Liver (tissue), 9 donors: Measurements from ENCODE around the gene PGLYRP2. TPM values are rescaled to one million over a fixed set of nuclear protein-coding genes. Genes with fewer than 3 reads are reported as not detected.

Source experiments
- DNase-seq: peaks from one replicate; pipeline ENCODE4 v3.0.0-alpha.2; 2017; ENCODE audit warnings: low spot score
- H3K27ac ChIP-seq, 2 donors: one replicate each; pipeline ENCODE4 v1.7.0; 2013; ENCODE audit warnings: inconsistent platforms in 2 of 2, low read length in 2 of 2, control low read depth in 1 of 2, low read depth in 1 of 2, mild to moderate bottlenecking in 1 of 2
- H3K27me3 ChIP-seq, 4 donors: one replicate each; pipeline versions ENCODE4 v1.6.1 to v1.7.0; 2013; ENCODE audit warnings: low read length in 3 of 4, inconsistent platforms in 1 of 4, mild to moderate bottlenecking in 1 of 4, moderate library complexity in 1 of 4; ENCODE audit not compliant: control insufficient read depth in 4 of 4, insufficient read depth in 4 of 4
- H3K36me3 ChIP-seq, 4 donors: one replicate each; pipeline versions ENCODE4 v1.6.1 to v1.7.0; 2013; ENCODE audit warnings: low read length in 3 of 4, mild to moderate bottlenecking in 3 of 4, low read depth in 1 of 4, moderate library complexity in 1 of 4; ENCODE audit not compliant: control insufficient read depth in 4 of 4, insufficient read depth in 3 of 4
- H3K4me1 ChIP-seq, 4 donors: one replicate each; pipeline versions ENCODE4 v1.6.1 to v1.7.0; 2013; ENCODE audit warnings: low read length in 3 of 4, mild to moderate bottlenecking in 3 of 4, moderate library complexity in 1 of 4; ENCODE audit not compliant: control insufficient read depth in 4 of 4, insufficient read depth in 4 of 4
- H3K4me3 ChIP-seq, 3 donors: one replicate each; pipeline versions ENCODE4 v1.6.1 to v1.7.0; 2013; ENCODE audit warnings: low read length in 3 of 3, control low read depth in 1 of 3, low read depth in 1 of 3, mild to moderate bottlenecking in 1 of 3
- H3K9ac ChIP-seq, 2 donors: one replicate each; pipeline ENCODE4 v1.7.0; 2013; ENCODE audit warnings: low read length in 2 of 2, mild to moderate bottlenecking in 2 of 2, moderate library complexity in 2 of 2, control low read depth in 1 of 2, low read depth in 1 of 2
- H3K9me3 ChIP-seq, 4 donors: one replicate each; pipeline versions ENCODE4 v1.6.1 to v1.7.0; 2013; ENCODE audit warnings: low read length in 3 of 4; ENCODE audit not compliant: control insufficient read depth in 4 of 4
- ATF3 ChIP-seq: IDR thresholded peaks from 2 replicates; pipeline ENCODE4 v1.6.1; 2016; ENCODE audit warnings: antibody characterized with exemption
- EGR1 ChIP-seq, 2 donors: IDR thresholded peaks; 2 replicates each; pipeline ENCODE4 v1.6.1; 2016 to 2018; ENCODE audit warnings: antibody characterized with exemption in 2 of 2, low read depth in 2 of 2
- FOXA1 ChIP-seq: IDR thresholded peaks from 2 replicates; pipeline ENCODE4 v1.6.1; 2016; ENCODE audit warnings: antibody characterized with exemption
- FOXA2 ChIP-seq: IDR thresholded peaks from 2 replicates; pipeline ENCODE4 v1.6.1; 2016; ENCODE audit warnings: antibody characterized with exemption
- GABPA ChIP-seq, 2 donors: IDR thresholded peaks in 1 of 2; conservative IDR thresholded peaks in 1 of 2; 2 replicates each; pipeline ENCODE4 v1.6.1; 2016; ENCODE audit warnings: antibody characterized with exemption in 2 of 2, mild to moderate bottlenecking in 1 of 2, moderate library complexity in 1 of 2
- HNF4A ChIP-seq, 2 donors: conservative IDR thresholded peaks; 2 replicates each; pipeline ENCODE4 v1.6.1; 2016; ENCODE audit warnings: antibody characterized with exemption in 2 of 2, mild to moderate bottlenecking in 2 of 2
- HNF4G ChIP-seq: IDR thresholded peaks from 2 replicates; pipeline ENCODE4 v1.6.1; 2016; ENCODE audit warnings: antibody characterized with exemption
- NR2F2 ChIP-seq: IDR thresholded peaks from 2 replicates; pipeline ENCODE4 v1.6.1; 2016; ENCODE audit warnings: antibody characterized with exemption
- SP1 ChIP-seq: IDR thresholded peaks from 2 replicates; pipeline ENCODE4 v1.6.1; 2018; ENCODE audit warnings: antibody characterized with exemption, mild to moderate bottlenecking
- YY1 ChIP-seq: IDR thresholded peaks from 2 replicates; pipeline ENCODE4 v1.6.1; 2016; ENCODE audit warnings: antibody characterized with exemption, mild to moderate bottlenecking
- WGBS: extraction: QIAGEN DNeasy Blood & Tissue Kit; methylation state at CpG from one replicate; pipeline ENCODE4 v1.1.7; 2013; 5-methylcytosine and 5-hydroxymethylcytosine counted together
- polyA plus RNA-seq, 2 donors: library from polyadenylated mRNA; stranded (reverse) in 1 of 2; unstranded in 1 of 2; fragments of 200-250 nt in 1 of 2; fragments of >200 nt in 1 of 2; fragmentation: Nextera tagmentation in 1 of 2; extraction: Ambion mirVana in 1 of 2; gene quantifications; one replicate each; pipeline versions ENCODE4 v1.2.1 to v1.2.3, GENCODE V29; 2013 to 2015
- total RNA-seq, 2 donors: library from RNA; depleted of rRNA; stranded (reverse); fragments of >200 nt; gene quantifications; one replicate each; pipeline ENCODE4 v1.2.3, GENCODE V29; 2014
- donor health status: healthy.
- donor health status: healthy.
- donor health status: healthy.
- donor health status: healthy.
- donor health status: healthy.

PGLYRP2 gene
- total and polyA plus RNA-seq, 4 donors = 9.9 to 134 (median 92.4) TPM

- TF ChIP-seq ATF3 (no peak), EGR1 (IDR thresholded peaks at IDR 0.05; ENCODE audit: low read depth in 2 of 2) (no peak)
- Histone ChIP-seq H3K4me3 (peak overlapping the region; percentile 80 to 95 (median 94)), H3K27ac (peak overlapping the region; percentile 68 to 78), H3K4me1 (peaks cover 12 to 52% (median 37%) of the 10 kb centered on the region in 4 donors), H3K36me3 (peaks cover 0 to 15% (median 2%) of the 10 kb centered on the region in 4 donors), H3K9ac (peak overlapping the region; percentile 63 to 80), H3K9me3 (no peaks in the 10 kb centered on the region), H3K27me3 (no peaks in the 10 kb centered on the region)
- DNase-seq = no peak
- WGBS = 19% methylated on average over 7 of the region's 7 CpGs
These were observed 47.8 kb downstream of the PGLYRP2 start for GRCh38 chr19:15431396-15432017.

GRCh38 chr19:15430526-15431120 is 48.7 kb downstream of the PGLYRP2 start:
- peaks cover 12 to 54% (median 43%) of the 10 kb centered on the region in 4 donors for H3K4me1 ChIP-seq
- H3K9ac ChIP-seq = no peak overlapping the region
- H3K9me3 ChIP-seq = no peaks in the 10 kb centered on the region
- no peak overlapping the region for H3K27ac ChIP-seq
- H3K36me3 ChIP-seq = peaks cover 0 to 20% (median 3%) of the 10 kb centered on the region in 4 donors
- 83% methylated on average over 10 of the region's 10 CpGs for WGBS
- DNase-seq = no peak
- H3K4me3 ChIP-seq = peak overlapping the region in 1 of 3 donors; percentile 94
- TF ChIP-seq YY1 (no peak), FOXA2 (no peak), FOXA1 (no peak), HNF4A (conservative IDR thresholded peaks at IDR 0.05) (no peak), GABPA (IDR thresholded peaks at IDR 0.05 in 1 of 2, conservative IDR thresholded peaks at IDR 0.05 in 1 of 2) (no peak)
- no peaks in the 10 kb centered on the region for H3K27me3 ChIP-seq

GRCh38 chr19:15429825-15430467 is 49.4 kb downstream of the PGLYRP2 start:
- H3K4me1 ChIP-seq = peaks cover 12 to 54% (median 43%) of the 10 kb centered on the region in 4 donors
- H3K9me3 ChIP-seq = no peaks in the 10 kb centered on the region
- DNase-seq = no peak
- no peaks in the 10 kb centered on the region for H3K27me3 ChIP-seq
- H3K9ac ChIP-seq = no peak overlapping the region
- TF ChIP-seq GABPA (IDR thresholded peaks at IDR 0.05 in 1 of 2, conservative IDR thresholded peaks at IDR 0.05 in 1 of 2) = no peak
- no peak for TF ChIP-seq FOXA2
- TF ChIP-seq HNF4G = no peak
- TF ChIP-seq SP1 = no peak
- TF ChIP-seq ATF3 = no peak
- TF ChIP-seq NR2F2 = no peak
- no peak for TF ChIP-seq EGR1 (IDR thresholded peaks at IDR 0.05; ENCODE audit: low read depth in 2 of 2)
- no peak for TF ChIP-seq FOXA1
- H3K36me3 ChIP-seq = peaks cover 2 to 26% (median 5%) of the 10 kb centered on the region in 4 donors
- WGBS = 91% methylated on average over 24 of the region's 24 CpGs
- no peak overlapping the region for H3K4me3 ChIP-seq
- H3K27ac ChIP-seq = no peak overlapping the region
